Trophoblast cell (in vitro differentiated cells and primary cell): ENCODE data around the gene RALGAPB.
A peak's percentile ranks its signal among the peaks of the same experiment; 100 is the strongest.

Experiments used
- DNase-seq, 2 donors: peaks; one replicate each; pipeline ENCODE4 v3.0.0-alpha.2; 2016
- H2AFZ ChIP-seq: 2 replicates; pipeline ENCODE4 v1.6.1; 2013; ENCODE audit warnings: low read length, moderate library complexity, mild to moderate bottlenecking; ENCODE audit not compliant: insufficient read depth, poor library complexity
- H2AK5ac ChIP-seq: 2 replicates; pipeline ENCODE4 v1.6.1; 2013; ENCODE audit warnings: mild to moderate bottlenecking, low read length
- H2BK120ac ChIP-seq: 2 replicates; pipeline ENCODE4 v1.6.1; 2013; ENCODE audit warnings: low read length, mild to moderate bottlenecking, moderate library complexity; ENCODE audit not compliant: insufficient read depth, poor library complexity
- H2BK12ac ChIP-seq: 2 replicates; pipeline ENCODE4 v1.6.1; 2013; ENCODE audit warnings: mild to moderate bottlenecking, low read length, moderate library complexity
- H2BK5ac ChIP-seq: 2 replicates; pipeline ENCODE4 v1.6.1; 2013; ENCODE audit warnings: low read length, low read depth, moderate library complexity, mild to moderate bottlenecking; ENCODE audit not compliant: poor library complexity
- H3K14ac ChIP-seq: 2 replicates; pipeline ENCODE4 v1.6.1; 2013; ENCODE audit warnings: mild to moderate bottlenecking, low read length
- H3K18ac ChIP-seq: 2 replicates; pipeline ENCODE4 v1.6.1; 2013; ENCODE audit warnings: mild to moderate bottlenecking, low read length
- H3K23ac ChIP-seq: 2 replicates; pipeline ENCODE4 v1.6.1; 2013; ENCODE audit warnings: low read length
- H3K27ac ChIP-seq: 2 replicates; pipeline ENCODE4 v1.5.1; 2013; ENCODE audit warnings: low read depth, mild to moderate bottlenecking, inconsistent platforms, low read length, moderate library complexity
- H3K27me3 ChIP-seq: 2 replicates; pipeline ENCODE4 v1.6.1; 2013; ENCODE audit warnings: inconsistent platforms, mild to moderate bottlenecking, low read length, moderate library complexity; ENCODE audit not compliant: insufficient read depth
- H3K36me3 ChIP-seq, 2 experiments: 1 replicate in 1 of 2; 2 replicates in 1 of 2; pipeline ENCODE4 v1.6.1; 2013; ENCODE audit warnings: low read length in 2 of 2, mild to moderate bottlenecking in 2 of 2, moderate library complexity in 1 of 2; ENCODE audit not compliant: insufficient read depth in 2 of 2, control insufficient read depth in 1 of 2
- H3K4ac ChIP-seq: 2 replicates; pipeline ENCODE4 v1.6.1; 2013; ENCODE audit warnings: low read depth, mild to moderate bottlenecking, low read length, moderate library complexity
- H3K4me1 ChIP-seq, 2 experiments: 1 replicate in 1 of 2; 2 replicates in 1 of 2; pipeline ENCODE4 v1.6.1; 2013; ENCODE audit warnings: low read length in 2 of 2, mild to moderate bottlenecking in 2 of 2, moderate library complexity in 1 of 2; ENCODE audit not compliant: insufficient read depth in 2 of 2, control insufficient read depth in 1 of 2
- H3K4me2 ChIP-seq: 2 replicates; pipeline ENCODE4 v1.6.1; 2013; ENCODE audit warnings: inconsistent platforms, mild to moderate bottlenecking, low read length, moderate library complexity
- H3K4me3 ChIP-seq: 2 replicates; pipeline ENCODE4 v1.5.1; 2013; ENCODE audit warnings: mild to moderate bottlenecking, low read depth, low read length, inconsistent platforms
- H3K79me1 ChIP-seq: one replicate; pipeline ENCODE4 v1.6.1; 2013; ENCODE audit warnings: low read length
- H3K79me2 ChIP-seq: 2 replicates; pipeline ENCODE4 v1.6.1; 2013; ENCODE audit warnings: low read length, mild to moderate bottlenecking; ENCODE audit not compliant: control insufficient read depth, insufficient read depth, poor library complexity
- H3K9ac ChIP-seq: 2 replicates; pipeline ENCODE4 v1.6.1; 2013; ENCODE audit warnings: mild to moderate bottlenecking, low read length
- H3K9me3 ChIP-seq: 2 replicates; pipeline ENCODE4 v1.6.1; 2013; ENCODE audit warnings: low read depth, mild to moderate bottlenecking, control low read depth, inconsistent platforms, low read length; ENCODE audit not compliant: insufficient read depth
- H4K12ac ChIP-seq: 2 replicates; pipeline ENCODE4 v1.6.1; 2013; ENCODE audit warnings: low read depth, mild to moderate bottlenecking, low read length, moderate library complexity
- H4K8ac ChIP-seq: 2 replicates; pipeline ENCODE4 v1.6.1; 2013; ENCODE audit warnings: low read depth, mild to moderate bottlenecking, low read length, moderate library complexity
- H4K91ac ChIP-seq: one replicate; pipeline ENCODE4 v1.6.1; 2013; ENCODE audit warnings: low read depth, mild to moderate bottlenecking, low read length, moderate library complexity
- WGBS: extraction: QIAGEN DNeasy Blood & Tissue Kit; methylation state at CpG from one replicate; pipeline ENCODE4 v1.1.7; 2013; ENCODE audit warnings: missing lambda C conversion rate; ENCODE audit not compliant: insufficient read length, insufficient coverage; ENCODE audit errors: extremely low coverage; 5-methylcytosine and 5-hydroxymethylcytosine counted together

RALGAPB gene

DNA sequence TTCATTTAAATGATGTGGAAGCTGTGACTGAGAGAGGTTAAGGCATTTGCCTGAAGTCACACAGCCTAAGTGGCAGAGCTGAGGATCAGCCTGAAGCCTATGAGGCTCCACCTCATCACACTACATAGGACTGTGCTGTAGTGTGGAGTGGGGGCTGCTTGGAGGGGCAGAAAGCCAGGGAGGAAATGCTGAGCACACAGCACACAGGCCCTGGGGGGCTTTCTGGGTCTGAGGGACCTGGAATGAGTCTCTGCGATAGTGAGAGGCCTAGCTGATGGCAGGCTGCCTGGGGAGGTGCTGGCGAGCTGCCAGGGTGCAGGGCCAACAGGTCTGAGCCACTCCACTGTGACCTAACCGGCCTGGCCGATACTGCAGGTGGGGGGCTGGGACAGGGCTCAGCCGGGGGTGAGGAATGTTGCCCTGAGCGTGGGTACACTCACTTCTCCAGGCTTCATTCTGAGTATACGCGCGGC lies 126.8 kb downstream of the RALGAPB start:
- no CpG with 5 or more reads among the region's 9 CpGs for WGBS

GRCh38 chr20:38600057-38600456 lies 127.4 kb downstream of the RALGAPB start:
- Histone ChIP-seq H3K27ac (no peak overlapping the region), H4K91ac (no peak overlapping the region), H3K9me3 (peaks cover 2% of the 10 kb centered on the region), H2BK120ac (peak overlapping the region; percentile 13), H3K4ac (no peak overlapping the region), H3K23ac (no peak overlapping the region), H3K79me2 (no peaks in the 10 kb centered on the region), H3K79me1 (peaks cover 19% of the 10 kb centered on the region), H3K4me2 (no peak overlapping the region), H3K27me3 (no peaks in the 10 kb centered on the region), H2BK5ac (no peak overlapping the region), H3K36me3 (no peaks in the 10 kb centered on the region), H3K9ac (no peak overlapping the region), H4K8ac (no peak overlapping the region), H4K12ac (no peak overlapping the region), H3K18ac (no peak overlapping the region), H3K14ac (peak overlapping the region; percentile 6), H2AK5ac (peak overlapping the region; percentile 3), H3K4me3 (no peak overlapping the region), H3K4me1 (peaks cover 23 to 27% of the 10 kb centered on the region in 2 experiments), H2BK12ac (no peak overlapping the region), H2AFZ (no peak overlapping the region)
- no CpG with 5 or more reads among the region's 1 CpG for WGBS
- DNase-seq: no peak

More for the DNA sequence above, 126.8 kb downstream of the RALGAPB start:
- Histone ChIP-seq H4K12ac (no peak overlapping the region), H3K4me3 (no peak overlapping the region), H2AFZ (no peak overlapping the region), H3K14ac (peak overlapping the region; percentile 23), H3K18ac (no peak overlapping the region), H3K9me3 (peaks cover 2% of the 10 kb centered on the region), H3K79me2 (no peaks in the 10 kb centered on the region), H3K27me3 (no peaks in the 10 kb centered on the region), H2AK5ac (no peak overlapping the region), H2BK12ac (peak overlapping the region; percentile 61), H3K4ac (no peak overlapping the region), H3K4me2 (peak overlapping the region; percentile 6), H3K36me3 (no peaks in the 10 kb centered on the region), H3K27ac (peak overlapping the region; percentile 21), H3K79me1 (peaks cover 19% of the 10 kb centered on the region), H4K91ac (peak overlapping the region; percentile 42), H3K4me1 (peaks cover 22 to 26% of the 10 kb centered on the region in 2 experiments), H3K23ac (no peak overlapping the region), H4K8ac (peak overlapping the region; percentile 5), H2BK120ac (peak overlapping the region; percentile 12), H3K9ac (no peak overlapping the region), H2BK5ac (peak overlapping the region; percentile 8)
- DNase-seq: peak; percentile 42 to 54

DNA sequence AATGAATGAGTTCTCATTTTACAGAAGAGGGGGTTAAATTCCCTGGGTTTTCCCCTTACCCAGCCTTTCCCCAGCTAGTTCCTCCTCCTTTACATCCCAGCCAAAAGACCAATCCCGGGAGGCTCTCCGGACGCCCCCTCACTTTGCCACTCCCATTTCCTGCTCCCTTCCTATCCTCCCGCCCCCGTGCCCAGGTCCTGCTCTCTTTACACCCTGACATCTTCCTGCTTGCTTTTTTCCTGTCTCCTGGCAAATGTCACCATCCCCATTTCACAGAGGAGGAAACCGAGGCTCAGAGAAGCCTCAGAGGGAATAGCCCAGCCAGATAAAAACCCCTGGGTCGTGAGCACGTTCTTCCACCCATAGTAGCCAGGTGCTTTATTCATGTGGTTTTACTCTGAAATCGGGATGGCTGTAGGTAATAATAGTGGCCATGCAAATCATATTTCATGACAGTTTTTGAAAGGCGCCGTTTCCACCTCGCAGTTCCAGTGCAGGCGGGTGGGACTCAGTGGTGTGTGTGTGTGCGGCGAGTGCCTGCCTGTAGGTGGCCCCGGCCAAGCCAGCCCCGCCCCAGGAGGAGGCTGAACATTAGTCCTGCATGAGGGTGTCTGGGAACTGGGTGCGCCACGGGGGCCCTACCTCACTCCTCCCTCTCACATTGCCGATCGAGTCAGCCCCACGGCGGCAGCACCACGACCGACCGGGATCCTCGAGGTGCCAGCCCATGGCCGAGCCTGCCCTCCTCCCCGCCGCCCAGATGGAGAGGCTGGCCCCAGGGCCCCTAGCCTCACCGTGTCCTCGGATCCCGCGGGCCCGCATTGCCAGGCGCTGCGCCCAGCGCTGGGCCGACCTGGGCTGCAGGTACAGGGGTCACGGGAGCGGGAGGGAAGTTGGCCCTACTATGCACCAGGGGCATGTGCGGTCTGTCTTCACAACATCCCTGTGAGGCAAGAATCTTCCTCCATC lies 128.9 kb downstream of the RALGAPB start, which contains the start of gene ARHGAP40:
Gene ARHGAP40 (plus strand): TSS at position 594 of the 969 bp plus-strand sequence.
- Histone ChIP-seq H3K9ac (no peak within 1 kb of the TSS), H2AK5ac (peak within 1 kb of the TSS; percentile 79), H3K18ac (peak within 1 kb of the TSS; percentile 70), H3K27ac (no peak within 1 kb of the TSS), H3K36me3 (no peaks in the 10 kb centered on the region), H4K91ac (peak within 1 kb of the TSS; percentile 66), H3K4me3 (peak within 1 kb of the TSS; percentile 67), H3K23ac (no peak within 1 kb of the TSS), H3K27me3 (no peaks in the 10 kb centered on the region), H3K4me2 (peak within 1 kb of the TSS; percentile 44), H2BK5ac (no peak within 1 kb of the TSS), H3K79me1 (peaks cover 20% of the 10 kb centered on the region), H3K14ac (peak within 1 kb of the TSS; percentile 44), H2BK120ac (peak within 1 kb of the TSS; percentile 70), H3K4me1 (peaks cover 28 to 29% of the 10 kb centered on the region in 2 experiments), H4K8ac (peak within 1 kb of the TSS; percentile 72), H3K79me2 (no peaks in the 10 kb centered on the region), H2BK12ac (peak within 1 kb of the TSS; percentile 77), H3K9me3 (peaks cover 2% of the 10 kb centered on the region), H4K12ac (peak within 1 kb of the TSS; percentile 16), H2AFZ (peak within 1 kb of the TSS; percentile 28), H3K4ac (peak within 1 kb of the TSS; percentile 22)
- WGBS: no CpG with 5 or more reads among the region's 42 CpGs
- DNase-seq: peak; percentile 7 to 45

GRCh38 chr20:38602185-38602581 lies 129.5 kb downstream of the RALGAPB start:
- Histone ChIP-seq H3K4me3 (peak overlapping the region; percentile 67), H3K9me3 (peaks cover 2% of the 10 kb centered on the region), H3K27ac (no peak overlapping the region), H4K8ac (peak overlapping the region; percentile 72), H3K23ac (no peak overlapping the region), H3K4ac (no peak overlapping the region), H2BK5ac (no peak overlapping the region), H3K27me3 (no peaks in the 10 kb centered on the region), H4K91ac (peak overlapping the region; percentile 60), H3K4me2 (peak overlapping the region; percentile 44), H3K79me2 (no peaks in the 10 kb centered on the region), H2AFZ (no peak overlapping the region), H3K18ac (no peak overlapping the region), H3K79me1 (peaks cover 20% of the 10 kb centered on the region), H3K14ac (no peak overlapping the region), H4K12ac (no peak overlapping the region), H3K36me3 (no peaks in the 10 kb centered on the region), H3K9ac (no peak overlapping the region), H2AK5ac (no peak overlapping the region), H2BK120ac (peak overlapping the region; percentile 70), H2BK12ac (peak overlapping the region; percentile 42), H3K4me1 (peaks cover 28 to 29% of the 10 kb centered on the region in 2 experiments)
- no peak for DNase-seq
- no CpG with 5 or more reads among the region's 5 CpGs for WGBS
